ENCODE data around the gene NANOG. TPM values are rescaled to one million over a fixed set of nuclear protein-coding genes. Genes with fewer than 3 reads are reported as not detected.
"Not testable (repeated sequence)": the region's sequence is repeated elsewhere in the genome, so short reads cannot be mapped to it uniquely, and the experiment has no call there.

NANOG gene
- not detected in 2 replicates for total RNA-seq (ENCODE audit: low replicate concordance)
- long read RNA-seq, result 0 reads

DNA sequence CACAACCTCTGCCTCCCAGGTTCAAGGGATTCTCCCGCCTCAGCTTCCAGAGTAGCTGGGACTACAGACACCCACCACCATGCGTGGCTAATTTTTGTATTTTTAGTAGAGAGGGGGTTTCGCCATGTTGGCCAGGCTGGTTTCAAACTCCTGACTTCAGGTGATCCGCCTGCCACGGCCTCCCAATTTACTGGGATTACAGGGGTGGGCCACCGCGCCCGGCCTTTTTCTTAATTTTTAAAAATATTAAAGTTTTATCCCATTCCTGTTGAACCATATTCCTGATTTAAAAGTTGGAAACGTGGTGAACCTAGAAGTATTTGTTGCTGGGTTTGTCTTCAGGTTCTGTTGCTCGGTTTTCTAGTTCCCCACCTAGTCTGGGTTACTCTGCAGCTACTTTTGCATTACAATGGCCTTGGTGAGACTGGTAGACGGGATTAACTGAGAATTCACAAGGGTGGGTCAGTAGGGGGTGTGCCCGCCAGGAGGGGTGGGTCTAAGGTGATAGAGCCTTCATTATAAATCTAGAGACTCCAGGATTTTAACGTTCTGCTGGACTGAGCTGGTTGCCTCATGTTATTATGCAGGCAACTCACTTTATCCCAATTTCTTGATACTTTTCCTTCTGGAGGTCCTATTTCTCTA, at the start of gene NANOG:
Gene NANOG (plus strand): TSS at position 519 of the 645 bp plus-strand sequence. CDS start 213 bp downstream, outside the sequence.
- H3K4me3 Mint-ChIP-seq, result peak within 1 kb of the TSS; percentile 10
- peaks cover 53% of the 10 kb centered on the region for H3K27me3 Mint-ChIP-seq
- not testable (repeated sequence) for H3K4me1 Mint-ChIP-seq (ENCODE audit: unreplicated experiment); H3K27ac Mint-ChIP-seq; H3K9me3 Mint-ChIP-seq; H3K36me3 Mint-ChIP-seq; DNase-seq (ENCODE audit: extremely low spot score, unreplicated experiment)

DNA sequence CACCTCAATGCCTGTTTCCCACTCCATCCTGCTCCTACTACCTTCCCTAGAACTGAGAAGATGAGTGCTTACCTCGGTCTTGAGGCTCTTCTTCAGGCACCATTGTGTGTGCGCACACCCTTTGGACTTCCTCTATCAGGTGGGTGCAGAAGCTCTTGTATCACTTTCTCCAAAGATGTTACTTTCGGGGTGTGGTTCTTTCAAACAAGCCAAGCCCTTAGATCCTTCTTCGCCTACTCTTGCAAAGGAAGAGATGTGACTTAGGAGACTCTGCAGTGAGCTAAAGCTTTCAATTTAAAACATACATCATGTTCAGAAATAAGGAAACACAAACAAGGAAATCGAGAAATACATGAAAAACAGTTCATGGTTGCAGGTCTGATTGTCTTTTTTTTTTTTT, 42.0 kb upstream of the NANOG start, which contains the start of gene CLEC4C:
Gene CLEC4C (minus strand): TSS at position 130 of the 400 bp plus-strand sequence. CDS start 27 bp downstream, at position 103.
- no peak within 1 kb of the TSS for H3K4me3 Mint-ChIP-seq
- no peak within 1 kb of the TSS for H3K27ac Mint-ChIP-seq
- DNase-seq (ENCODE audit: extremely low spot score, unreplicated experiment), result no peak
- H3K36me3 Mint-ChIP-seq, result peaks cover 4% of the 10 kb centered on the region
- TF ChIP-seq, protein P1, sequence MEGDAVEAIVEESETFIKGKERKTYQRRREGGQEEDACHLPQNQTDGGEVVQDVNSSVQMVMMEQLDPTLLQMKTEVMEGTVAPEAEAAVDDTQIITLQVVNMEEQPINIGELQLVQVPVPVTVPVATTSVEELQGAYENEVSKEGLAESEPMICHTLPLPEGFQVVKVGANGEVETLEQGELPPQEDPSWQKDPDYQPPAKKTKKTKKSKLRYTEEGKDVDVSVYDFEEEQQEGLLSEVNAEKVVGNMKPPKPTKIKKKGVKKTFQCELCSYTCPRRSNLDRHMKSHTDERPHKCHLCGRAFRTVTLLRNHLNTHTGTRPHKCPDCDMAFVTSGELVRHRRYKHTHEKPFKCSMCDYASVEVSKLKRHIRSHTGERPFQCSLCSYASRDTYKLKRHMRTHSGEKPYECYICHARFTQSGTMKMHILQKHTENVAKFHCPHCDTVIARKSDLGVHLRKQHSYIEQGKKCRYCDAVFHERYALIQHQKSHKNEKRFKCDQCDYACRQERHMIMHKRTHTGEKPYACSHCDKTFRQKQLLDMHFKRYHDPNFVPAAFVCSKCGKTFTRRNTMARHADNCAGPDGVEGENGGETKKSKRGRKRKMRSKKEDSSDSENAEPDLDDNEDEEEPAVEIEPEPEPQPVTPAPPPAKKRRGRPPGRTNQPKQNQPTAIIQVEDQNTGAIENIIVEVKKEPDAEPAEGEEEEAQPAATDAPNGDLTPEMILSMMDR (conservative IDR thresholded peaks at IDR 0.05), result no peak
- H3K27me3 Mint-ChIP-seq, result no peaks in the 10 kb centered on the region
- peaks cover 12% of the 10 kb centered on the region for H3K9me3 Mint-ChIP-seq
- H3K4me1 Mint-ChIP-seq (ENCODE audit: unreplicated experiment), result no peaks in the 10 kb centered on the region

DNA sequence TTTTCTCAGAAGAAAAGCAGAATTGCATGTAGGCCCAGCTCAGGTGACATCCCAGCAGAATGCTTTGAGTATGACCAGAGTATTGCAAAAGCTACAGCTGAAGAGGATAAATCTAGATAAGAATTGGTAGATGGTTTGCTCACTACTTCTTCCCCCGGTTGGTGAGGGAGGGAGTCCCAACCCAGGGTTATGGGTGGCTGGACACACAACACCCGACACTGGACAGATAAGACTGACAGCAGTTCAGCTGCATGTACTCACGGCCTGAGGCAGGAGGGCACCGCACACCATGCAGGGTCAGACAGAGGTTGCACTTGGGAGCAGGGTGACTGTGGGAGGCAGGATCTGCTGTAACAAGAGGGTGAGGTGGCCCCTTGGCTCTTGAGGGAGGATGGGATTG, 40.4 kb upstream of the NANOG start:
- H3K4me3 Mint-ChIP-seq, result no peak overlapping the region
- TF ChIP-seq, protein P1 (conservative IDR thresholded peaks at IDR 0.05), result no peak
- H3K4me1 Mint-ChIP-seq (ENCODE audit: unreplicated experiment), result no peaks in the 10 kb centered on the region
- H3K27ac Mint-ChIP-seq, result no peak overlapping the region
- H3K36me3 Mint-ChIP-seq, result peaks cover 4% of the 10 kb centered on the region
- H3K27me3 Mint-ChIP-seq, result no peaks in the 10 kb centered on the region
- DNase-seq (ENCODE audit: extremely low spot score, unreplicated experiment), result no peak
- H3K9me3 Mint-ChIP-seq, result peaks cover 8% of the 10 kb centered on the region

DNA sequence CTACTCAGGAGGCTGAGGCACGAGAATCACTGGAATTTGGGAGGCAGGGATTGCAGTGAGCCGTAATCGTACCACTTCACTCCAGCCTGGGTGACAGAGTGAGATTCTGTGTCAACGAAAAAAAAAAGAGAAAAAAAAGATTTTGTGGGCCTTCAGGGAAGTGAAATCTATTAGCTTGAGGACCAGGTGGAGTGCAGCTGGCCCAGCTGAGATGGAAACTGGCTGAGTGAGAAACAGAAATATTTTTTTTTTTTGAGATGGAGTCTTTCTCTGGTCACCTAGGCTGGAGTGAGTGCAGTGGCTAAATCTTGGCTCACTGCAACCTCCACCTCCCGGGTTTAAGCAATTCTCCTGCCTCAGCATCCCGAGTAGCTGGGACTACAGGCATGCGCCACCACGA, 39.8 kb upstream of the NANOG start:
- Mint-ChIP-seq H3K4me3 (no peak overlapping the region), H3K27ac (no peak overlapping the region), H3K27me3 (no peaks in the 10 kb centered on the region), H3K9me3 (peaks cover 5% of the 10 kb centered on the region), H3K4me1 (ENCODE audit: unreplicated experiment) (no peaks in the 10 kb centered on the region), H3K36me3 (peaks cover 4% of the 10 kb centered on the region)
- TF ChIP-seq, protein P1 (conservative IDR thresholded peaks at IDR 0.05), result no peak
- DNase-seq (ENCODE audit: extremely low spot score, unreplicated experiment), result no peak

DNA sequence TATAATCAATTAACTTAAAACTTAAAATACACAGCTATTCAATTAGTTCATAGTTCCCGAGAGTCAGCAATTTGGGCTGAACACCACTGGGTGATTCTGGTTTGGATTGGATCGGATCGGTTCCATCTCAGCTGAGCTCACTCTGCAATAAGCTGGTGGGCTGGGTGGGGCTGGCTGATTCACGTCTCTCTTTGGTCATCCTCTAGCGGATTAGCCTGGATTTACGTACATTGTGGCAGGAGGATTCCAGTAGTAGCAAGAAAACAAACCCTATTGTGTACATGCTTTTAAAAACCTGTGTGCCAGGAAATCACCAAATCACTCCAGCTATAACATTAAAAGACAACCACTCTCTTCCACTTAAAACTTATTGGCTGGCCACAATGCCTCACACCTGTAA, 38.9 kb upstream of the NANOG start:
- no peaks in the 10 kb centered on the region for H3K27me3 Mint-ChIP-seq
- TF ChIP-seq, protein P1 (conservative IDR thresholded peaks at IDR 0.05), result no peak
- peaks cover 5% of the 10 kb centered on the region for H3K9me3 Mint-ChIP-seq
- H3K4me1 Mint-ChIP-seq (ENCODE audit: unreplicated experiment), result no peaks in the 10 kb centered on the region
- no peak for DNase-seq (ENCODE audit: extremely low spot score, unreplicated experiment)
- H3K27ac Mint-ChIP-seq, result no peak overlapping the region
- no peak overlapping the region for H3K4me3 Mint-ChIP-seq
- peaks cover 4% of the 10 kb centered on the region for H3K36me3 Mint-ChIP-seq

DNA sequence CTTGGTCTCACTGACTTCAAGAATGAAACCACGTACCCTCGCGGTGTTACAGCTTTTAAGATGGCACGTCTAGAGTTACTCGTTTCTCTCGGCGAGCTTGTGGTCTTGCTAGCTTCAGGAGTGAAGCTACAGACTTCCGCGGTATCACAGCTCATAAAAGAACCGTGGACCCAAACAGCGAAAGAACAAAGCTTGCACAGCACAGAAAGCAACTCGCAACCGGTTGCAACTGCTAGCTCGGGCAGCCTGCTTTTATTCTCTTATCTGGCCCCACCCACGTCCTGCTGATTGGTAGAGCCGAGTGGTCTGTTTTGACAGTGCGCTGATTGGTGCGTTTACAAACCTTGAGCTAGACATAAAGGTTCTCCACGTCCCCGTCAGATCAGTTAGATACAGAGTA, 37.8 kb upstream of the NANOG start:
- Mint-ChIP-seq H3K4me3 (no peak overlapping the region), H3K27ac (no peak overlapping the region), H3K9me3 (peaks cover 5% of the 10 kb centered on the region), H3K4me1 (ENCODE audit: unreplicated experiment) (no peaks in the 10 kb centered on the region), H3K27me3 (no peaks in the 10 kb centered on the region), H3K36me3 (peaks cover 4% of the 10 kb centered on the region)
- DNase-seq (ENCODE audit: extremely low spot score, unreplicated experiment), result no peak
- TF ChIP-seq, protein P1 (conservative IDR thresholded peaks at IDR 0.05), result no peak

DNA sequence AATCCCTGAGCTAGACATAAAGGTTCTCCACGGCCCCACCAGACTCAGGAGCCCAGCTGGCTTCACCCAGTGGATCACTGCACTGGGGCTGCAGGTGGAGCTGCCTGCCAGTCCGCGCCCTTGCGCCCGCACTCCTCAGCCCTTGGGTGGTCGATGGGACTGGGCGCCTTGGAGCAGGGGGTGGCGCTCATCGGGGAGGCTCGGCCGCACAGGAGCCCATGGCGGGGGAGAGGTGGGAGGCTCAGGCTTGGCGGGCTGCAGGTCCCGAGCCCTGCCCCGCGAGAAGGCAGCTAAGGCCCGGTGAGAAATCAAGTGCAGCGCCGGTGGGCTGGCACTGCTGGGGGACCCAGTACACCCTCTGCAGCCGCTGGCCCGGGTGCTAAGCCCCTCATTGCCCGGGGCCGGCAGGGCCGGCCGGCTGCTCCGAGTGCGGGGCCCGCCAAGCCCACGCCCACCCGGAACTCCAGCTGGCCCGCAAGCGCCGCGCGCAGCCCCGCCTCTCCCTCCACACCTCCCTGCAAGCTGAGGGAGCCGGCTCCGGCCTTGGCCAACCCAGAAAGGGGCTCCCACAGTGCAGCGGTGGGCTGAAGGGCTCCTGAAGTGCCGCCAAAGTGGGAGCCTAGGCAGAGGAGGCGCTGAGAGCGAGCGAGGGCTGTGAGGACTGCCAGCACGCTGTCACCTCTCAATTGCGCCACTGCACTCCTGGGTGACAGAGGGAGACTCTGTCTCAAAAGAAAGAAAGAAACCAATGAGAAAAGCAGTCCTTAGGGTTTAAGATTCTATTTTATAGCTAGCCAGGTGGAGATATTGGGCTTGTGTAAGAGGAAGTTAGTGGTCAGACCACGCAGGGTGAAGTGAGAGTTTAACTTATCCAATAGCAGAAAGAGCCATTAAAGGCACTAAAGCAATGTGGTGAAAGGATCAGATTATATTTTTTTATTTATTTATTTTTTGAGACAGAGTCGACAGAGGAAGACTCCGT, 37.0 kb upstream of the NANOG start:
- H3K27me3 Mint-ChIP-seq; H3K27ac Mint-ChIP-seq; H3K4me3 Mint-ChIP-seq; DNase-seq (ENCODE audit: extremely low spot score, unreplicated experiment); H3K4me1 Mint-ChIP-seq (ENCODE audit: unreplicated experiment); H3K36me3 Mint-ChIP-seq; H3K9me3 Mint-ChIP-seq: not testable (repeated sequence)

DNA sequence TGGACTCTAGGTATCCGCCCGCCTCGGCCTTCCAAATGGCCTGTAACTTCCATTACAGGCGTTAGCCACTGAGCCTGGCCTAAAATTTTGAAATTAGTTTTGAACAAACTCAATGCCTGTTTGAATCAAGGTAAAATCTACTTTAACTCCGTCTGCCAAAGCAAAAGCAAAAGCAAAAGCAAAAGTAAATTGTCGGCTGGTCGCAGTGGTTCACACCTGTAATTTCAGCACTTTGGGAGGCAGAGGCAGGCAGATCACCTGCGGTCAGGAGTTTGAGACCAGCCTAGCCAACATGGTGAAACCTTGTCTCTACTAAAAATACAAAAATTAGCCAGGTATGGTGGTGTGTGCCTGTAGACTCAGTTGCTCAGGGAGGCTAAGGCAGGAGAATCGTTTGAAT, 33.5 kb upstream of the NANOG start:
- not testable (repeated sequence) for H3K27ac Mint-ChIP-seq; H3K9me3 Mint-ChIP-seq; H3K4me1 Mint-ChIP-seq (ENCODE audit: unreplicated experiment); H3K4me3 Mint-ChIP-seq; H3K27me3 Mint-ChIP-seq; H3K36me3 Mint-ChIP-seq; DNase-seq (ENCODE audit: extremely low spot score, unreplicated experiment)

Data from type B pancreatic cell (in vitro differentiated cells).